Motor neuron (in vitro differentiated cells): ENCODE data around the gene DUSP8. TPM values are rescaled to one million over a fixed set of nuclear protein-coding genes. Genes with fewer than 3 reads are reported as not detected.
"Not testable (repeated sequence)": the region's sequence is repeated elsewhere in the genome, so short reads cannot be mapped to it uniquely, and the experiment has no call there.

Experiments
- ATAC-seq, 8 experiments: fragments of 200-7000 bp; cut with Tn5 transposase; replicated peaks in 6 of 8; 2 replicates each; pipeline ENCODE4 v1.8.0; 2021; ENCODE audit warnings: mild to moderate bottlenecking in 8 of 8, moderate library complexity in 8 of 8
- H3K27ac ChIP-seq, 2 donors: fragments of 250-450 bp; sonication (Bioruptor Pico); 2 replicates each; pipeline ENCODE4 v1.9.0; 2021; ENCODE audit warnings: antibody characterized with exemption in 2 of 2, mild to moderate bottlenecking in 2 of 2, moderate library complexity in 1 of 2
- H3K4me1 ChIP-seq, 2 donors: fragments of 250-450 bp; sonication (Bioruptor Pico); replicated peaks in 1 of 2; 2 replicates each; pipeline ENCODE4 v1.6.1; 2021; ENCODE audit warnings: antibody characterized with exemption in 2 of 2, mild to moderate bottlenecking in 2 of 2, moderate library complexity in 1 of 2
- H3K4me3 ChIP-seq, 5 donors: fragments of 250-450 bp; sonication (Bioruptor Pico); 2 replicates each; pipeline ENCODE4 v1.9.0; 2021; ENCODE audit warnings: antibody characterized with exemption in 5 of 5, mild to moderate bottlenecking in 5 of 5, moderate library complexity in 4 of 5
- WGBS, 10 experiments: fragments of 450-650 bp; shearing (Covaris generic); methylation state at CpG; one replicate each; pipeline ENCODE4 v1.0.0; 2022; 5-methylcytosine and 5-hydroxymethylcytosine counted together
- in situ Hi-C, 9 experiments: fragments of 400-800 bp; cut with MboI; loops; one replicate each; pipeline ENCODE4 v1.15.0; 2021; ENCODE audit warnings: low sequenced_read_pairs in 9 of 9, low pct_unique_long_range_greater_than_20kb in 2 of 9; ENCODE audit not compliant: unreplicated experiment in 9 of 9
- total RNA-seq, 8 experiments: library from RNA; unstranded; fragments of 300-600 nt; gene quantifications; 2 replicates each; pipeline versions ENCODE4 v1.2.3 to v1.2.4, GENCODE V29; 2022

DUSP8 gene
- total RNA-seq, 8 experiments from 2014 or later, result 0.87 to 17.2 (median 7.9) TPM

DNA sequence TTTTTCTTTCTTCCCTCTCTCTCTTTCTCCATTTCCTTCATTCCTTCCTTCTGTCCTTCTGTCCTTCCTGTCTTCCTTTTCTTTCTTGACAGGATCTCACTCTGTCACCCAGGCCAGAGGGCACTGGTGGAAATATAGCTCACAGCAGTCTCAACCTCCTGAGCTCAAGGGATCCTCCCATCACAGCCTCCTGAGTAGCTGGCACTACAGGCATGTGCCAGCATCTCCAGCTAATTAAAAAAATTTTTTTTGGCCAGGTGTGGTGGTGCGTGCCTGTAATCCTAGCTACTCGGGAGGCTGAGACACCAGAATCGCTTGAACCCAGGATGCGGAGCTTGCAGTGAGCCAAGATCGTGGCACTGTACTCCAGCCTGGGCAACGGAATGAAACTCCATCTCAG, 4.8 kb upstream of the DUSP8 start:
- WGBS, 10 experiments, result 17 to 100% (median 78%) methylated on average over 1 to 6 of the region's 6 CpGs; no CpG with 5 or more reads in 2 of the 10 experiments
- in situ Hi-C loops, result no loop called here

DNA sequence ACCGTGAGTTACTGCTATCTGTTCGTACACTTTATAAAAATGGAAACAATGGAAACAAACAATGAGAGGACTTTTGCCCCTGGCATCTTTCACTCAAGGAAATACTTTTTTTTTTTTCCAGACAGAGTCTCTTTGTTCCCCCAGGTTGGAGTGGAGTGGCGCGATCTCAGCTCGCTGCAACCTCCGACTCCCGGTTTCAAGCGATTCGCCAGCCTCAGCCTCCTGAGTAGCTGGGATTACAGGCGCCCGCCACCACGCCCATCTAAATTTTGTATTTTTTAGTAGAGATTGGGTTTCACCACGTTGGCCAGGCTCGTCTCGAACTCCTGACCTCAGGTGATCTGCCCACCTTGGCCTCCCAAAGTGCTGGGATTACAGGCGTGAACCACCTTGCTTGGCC, 3.7 kb upstream of the DUSP8 start:
- H3K4me1 ChIP-seq, in situ Hi-C loops, H3K27ac ChIP-seq, ATAC-seq, H3K4me3 ChIP-seq: not testable (repeated sequence)
- WGBS, 10 experiments, result 58 to 94% (median 82%) methylated on average over 1 to 15 of the region's 16 CpGs; no CpG with 5 or more reads in 2 of the 10 experiments

More for the DNA sequence above, 4.8 kb upstream of the DUSP8 start:
- Histone ChIP-seq H3K27ac (no peak overlapping the region), H3K4me1 (peaks cover 0 to 3% of the 10 kb centered on the region in 2 donors), H3K4me3 (no peak overlapping the region)
- no peak for ATAC-seq

DNA sequence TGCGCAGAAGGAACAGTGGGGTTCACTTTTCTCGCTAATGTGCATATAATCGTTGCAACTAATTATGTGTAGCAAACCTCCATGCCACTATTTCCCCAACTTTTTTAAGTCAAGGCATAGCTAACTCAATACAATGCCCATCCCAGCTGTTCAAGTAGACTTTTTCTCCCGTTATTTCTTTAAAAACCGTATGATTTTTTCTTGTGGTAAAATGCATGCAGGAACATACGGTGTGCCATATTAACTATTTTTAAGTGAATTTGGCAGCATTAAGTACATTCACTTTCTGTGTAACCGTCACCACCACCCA, 2.8 kb upstream of the DUSP8 start:
- H3K4me1 ChIP-seq, result peaks cover 8 to 11% of the 10 kb centered on the region in 2 donors
- no peak for ATAC-seq
- WGBS, 10 experiments, result 0 to 32% (median 9%) methylated on average over 2 to 7 of the region's 7 CpGs; no CpG with 5 or more reads in 3 of the 10 experiments
- in situ Hi-C loops, result no loop called here
- no peak overlapping the region for H3K27ac ChIP-seq
- peak overlapping the region; percentile 54 to 95 (median 73) for H3K4me3 ChIP-seq

DNA sequence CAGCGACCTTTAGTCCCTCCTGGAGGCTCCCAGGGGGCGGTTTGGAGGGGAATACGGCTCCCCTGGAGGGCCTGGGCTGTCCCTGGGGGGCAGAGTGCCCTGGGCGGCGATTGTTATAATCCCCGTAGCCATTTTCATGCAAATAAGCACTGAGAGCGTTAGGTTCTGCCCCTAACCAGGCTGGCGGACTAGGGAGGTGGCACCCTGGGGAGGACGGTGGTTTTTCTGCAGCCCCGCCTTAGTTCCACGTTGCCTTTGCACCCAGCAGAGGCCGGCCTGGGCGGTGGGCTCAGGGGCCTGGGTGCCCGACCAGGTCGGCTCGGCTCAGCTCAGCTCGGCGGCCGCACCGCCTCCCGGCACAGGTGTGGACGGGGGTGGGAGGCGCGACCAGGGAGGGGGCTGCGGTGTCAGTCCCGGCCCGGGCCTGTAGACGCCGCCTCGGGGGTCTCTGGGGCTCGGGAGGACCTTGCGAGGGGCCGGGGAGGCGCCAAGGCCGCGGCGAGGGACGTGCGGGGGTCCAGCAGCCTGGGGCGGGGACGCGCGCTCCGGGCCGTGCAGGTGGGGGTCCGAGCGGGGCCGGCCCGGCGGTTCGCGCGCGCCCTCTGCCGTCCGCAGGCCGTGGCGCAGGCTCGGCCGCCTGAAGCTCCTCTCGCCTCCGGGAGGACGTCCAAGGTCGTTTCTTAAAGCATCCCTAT, 2.3 kb upstream of the DUSP8 start:
- 0 to 3% (median 1%) methylated on average over 3 to 7 of the region's 64 CpGs; no CpG with 5 or more reads in 6 of the 10 experiments for WGBS, 10 experiments
- H3K4me3 ChIP-seq, result peak overlapping the region; percentile 54 to 95 (median 73)
- peaks cover 12 to 14% of the 10 kb centered on the region in 2 donors for H3K4me1 ChIP-seq
- H3K27ac ChIP-seq, result peak overlapping the region; percentile 83 to 91
- in situ Hi-C loops, result no loop called here
- ATAC-seq, result peak; percentile 23 to 58 (median 54)

DNA sequence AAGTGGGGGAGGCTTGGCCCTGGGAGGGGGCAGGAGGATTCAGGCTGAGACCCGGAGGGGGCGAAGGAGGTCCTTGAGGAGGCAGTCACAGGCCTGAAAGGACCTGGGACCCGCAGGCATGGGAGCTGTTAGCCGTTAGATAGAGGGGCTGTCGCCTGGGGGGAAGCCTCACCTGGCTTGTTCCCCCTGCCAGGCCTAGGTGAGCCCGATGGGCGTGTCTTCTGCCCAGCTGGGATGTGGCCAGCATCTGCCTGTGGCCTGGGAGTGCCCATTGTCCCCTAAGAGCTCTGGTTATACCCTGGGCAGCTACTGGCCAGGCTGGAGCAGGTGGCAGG, 1.8 kb upstream of the DUSP8 start:
- H3K4me3 ChIP-seq, result peak overlapping the region; percentile 54 to 95 (median 73)
- WGBS, 10 experiments, result no CpG with 5 or more reads among the region's 7 CpGs

DNA sequence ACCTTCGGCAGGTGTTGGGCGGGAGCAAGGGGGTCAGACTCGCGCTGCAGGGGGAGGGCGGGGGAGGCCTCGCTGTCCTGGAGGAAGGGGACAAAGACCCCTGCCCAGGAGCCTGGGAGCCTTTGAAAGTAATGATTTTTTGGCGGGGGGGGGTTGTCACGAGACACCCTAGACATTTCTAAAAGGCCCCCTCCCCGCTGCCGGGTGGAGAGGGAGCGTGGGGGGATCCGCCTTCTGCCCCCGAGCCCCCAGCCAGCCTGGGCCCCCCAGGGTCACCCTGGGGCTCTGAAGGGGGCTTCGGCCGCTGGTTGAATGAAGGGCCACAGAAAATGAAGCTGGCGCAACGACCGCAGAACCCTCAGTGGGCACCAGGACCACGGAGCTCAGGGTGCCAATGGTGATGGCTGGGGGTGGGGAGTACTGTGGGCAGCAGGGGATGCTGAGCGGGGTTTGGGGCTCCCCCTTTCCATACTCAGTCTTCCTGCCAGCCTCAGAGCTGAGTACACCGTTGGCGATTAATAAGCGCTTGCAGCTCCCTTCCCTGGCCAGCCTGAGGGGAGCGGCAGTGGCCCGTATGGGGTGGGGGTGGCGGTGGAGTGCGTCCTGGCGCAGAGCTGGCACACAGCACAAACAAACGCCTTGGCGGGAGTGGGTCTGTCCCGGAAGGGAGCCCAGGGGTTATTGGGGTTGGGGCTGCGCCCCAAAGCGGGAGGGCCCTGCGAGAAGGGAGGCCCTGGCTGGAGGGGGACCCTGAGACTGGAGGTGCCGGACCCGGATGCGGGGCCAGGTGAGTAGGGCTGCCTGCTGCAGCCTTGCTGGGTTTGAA, 1.2 kb upstream of the DUSP8 start:
- H3K4me3 ChIP-seq, result peak overlapping the region; percentile 54 to 95 (median 73)
- ATAC-seq, result peak in 3 of 8 experiments; percentile 0 to 3 (median 2)
- in situ Hi-C loops, result no loop called here
- H3K4me1 ChIP-seq, result peaks cover 22 to 24% of the 10 kb centered on the region in 2 donors
- peak overlapping the region; percentile 83 to 91 for H3K27ac ChIP-seq
- WGBS, 10 experiments, result 0% methylated on average over 1 of the region's 37 CpGs; no CpG with 5 or more reads in 9 of the 10 experiments

More for the DNA sequence above, 1.8 kb upstream of the DUSP8 start:
- in situ Hi-C loops, result no loop called here
- Histone ChIP-seq H3K4me1 (peaks cover 16 to 18% of the 10 kb centered on the region in 2 donors), H3K27ac (peak overlapping the region; percentile 83 to 91)
- peak in 6 of 8 experiments; percentile 2 to 26 (median 14) for ATAC-seq

DNA sequence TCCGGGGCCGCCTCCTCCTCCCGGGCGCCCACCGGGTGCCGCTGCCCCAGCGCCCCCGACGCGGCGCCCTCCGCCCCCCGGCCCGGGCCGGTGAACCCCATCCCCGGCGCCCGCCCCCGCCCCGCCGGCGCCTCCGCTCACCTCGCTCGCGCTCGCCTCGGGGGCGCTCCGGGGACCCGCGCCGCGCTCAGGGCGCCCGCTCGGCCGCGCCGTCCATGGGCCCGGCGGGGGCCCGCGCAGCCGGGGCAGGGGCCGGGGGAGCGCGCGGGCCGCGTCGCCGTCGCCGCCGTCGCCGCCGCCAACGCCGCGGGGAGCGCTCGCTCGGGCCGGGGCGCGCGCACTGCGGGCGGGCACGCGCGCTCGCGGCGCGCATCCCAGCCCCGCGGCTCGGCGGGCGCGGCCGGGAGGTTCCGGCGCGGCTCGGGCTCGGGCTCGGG, 293 bp downstream of the DUSP8 start:
- no CpG with 5 or more reads among the region's 91 CpGs for WGBS, 10 experiments
- Histone ChIP-seq H3K27ac (peak overlapping the region; percentile 83 to 91), H3K4me3 (peak overlapping the region; percentile 54 to 95 (median 73)), H3K4me1 (peaks cover 37 to 39% of the 10 kb centered on the region in 2 donors)
- no peak for ATAC-seq
- in situ Hi-C loops, result no loop called here

DNA sequence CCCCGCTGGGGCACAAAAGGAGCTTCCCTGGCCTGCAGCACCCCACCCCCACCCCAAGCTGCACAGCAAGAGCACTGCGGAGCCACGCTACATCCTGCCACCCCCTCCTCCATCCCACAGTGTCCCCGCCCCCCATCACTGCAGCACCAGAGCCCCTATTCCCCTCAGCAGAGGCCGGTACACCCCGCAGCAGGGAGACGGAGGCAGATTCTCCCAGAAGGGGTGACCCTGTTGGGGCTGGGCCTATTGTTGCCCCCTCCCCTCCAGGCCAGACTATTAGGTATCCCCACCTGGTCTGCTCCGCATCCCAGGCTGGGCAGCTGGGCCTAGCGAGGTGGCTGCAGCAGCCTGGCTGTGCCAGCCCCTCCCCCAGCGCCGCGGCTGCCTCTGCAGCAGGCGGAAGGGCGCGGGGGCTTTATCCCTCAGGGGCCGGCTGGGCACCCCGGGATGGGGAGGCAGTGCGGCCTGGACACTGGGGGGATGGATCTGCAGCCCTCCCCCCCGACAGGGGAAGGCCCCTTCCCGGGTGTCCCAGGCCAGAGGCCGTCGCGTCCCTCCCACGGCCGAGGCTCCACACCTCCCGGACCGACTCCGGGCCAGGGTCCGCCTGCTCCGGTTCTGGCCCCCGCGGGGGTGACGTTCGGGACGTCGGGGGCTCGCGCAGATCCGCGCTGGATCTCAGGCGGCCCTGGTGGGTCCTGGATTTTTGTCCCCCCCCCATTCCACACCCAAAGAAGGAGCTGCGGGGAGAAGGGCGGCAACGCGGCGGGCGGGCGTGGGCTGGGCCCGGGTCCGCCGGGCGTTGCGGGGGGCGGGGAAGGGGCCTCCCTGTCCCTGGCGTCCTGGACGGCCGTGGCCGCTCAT, 943 bp downstream of the DUSP8 start:
- WGBS, 10 experiments, result no CpG with 5 or more reads among the region's 58 CpGs
- H3K4me3 ChIP-seq, result peak overlapping the region; percentile 54 to 95 (median 73)
- peaks cover 40 to 45% of the 10 kb centered on the region in 2 donors for H3K4me1 ChIP-seq
- in situ Hi-C loops, result no loop called here
- ATAC-seq, result peak in 4 of 8 experiments; percentile 4 to 6 (median 6)
- H3K27ac ChIP-seq, result peak overlapping the region; percentile 83 to 91

DNA sequence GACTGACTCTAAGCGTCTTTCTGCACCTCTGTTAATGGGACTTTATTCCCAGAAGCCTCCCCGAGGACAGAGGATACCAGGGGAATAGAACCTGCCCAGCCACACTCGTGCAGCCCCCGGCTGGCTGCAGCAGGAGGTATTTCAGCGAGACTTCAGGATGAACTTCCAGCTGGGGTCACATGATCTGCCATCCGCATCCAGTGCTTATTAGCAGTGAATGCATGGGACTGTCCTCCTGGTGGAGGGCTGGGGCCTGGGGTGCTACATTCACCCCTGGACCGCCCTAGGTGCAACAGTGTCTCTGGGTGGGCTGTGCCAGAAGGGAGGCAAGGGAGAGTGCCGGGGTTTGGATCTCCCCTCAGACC, 1.6 kb downstream of the DUSP8 start:
- no peak for ATAC-seq
- in situ Hi-C loops, result no loop called here
- WGBS, 10 experiments, result 10 to 90% (median 40%) methylated on average over 1 to 2 of the region's 8 CpGs; no CpG with 5 or more reads in 7 of the 10 experiments
- Histone ChIP-seq H3K4me3 (peak overlapping the region; percentile 54 to 95 (median 73)), H3K4me1 (peaks cover 43 to 45% of the 10 kb centered on the region in 2 donors), H3K27ac (peak overlapping the region in 1 of 2 donors; percentile 91)

DNA sequence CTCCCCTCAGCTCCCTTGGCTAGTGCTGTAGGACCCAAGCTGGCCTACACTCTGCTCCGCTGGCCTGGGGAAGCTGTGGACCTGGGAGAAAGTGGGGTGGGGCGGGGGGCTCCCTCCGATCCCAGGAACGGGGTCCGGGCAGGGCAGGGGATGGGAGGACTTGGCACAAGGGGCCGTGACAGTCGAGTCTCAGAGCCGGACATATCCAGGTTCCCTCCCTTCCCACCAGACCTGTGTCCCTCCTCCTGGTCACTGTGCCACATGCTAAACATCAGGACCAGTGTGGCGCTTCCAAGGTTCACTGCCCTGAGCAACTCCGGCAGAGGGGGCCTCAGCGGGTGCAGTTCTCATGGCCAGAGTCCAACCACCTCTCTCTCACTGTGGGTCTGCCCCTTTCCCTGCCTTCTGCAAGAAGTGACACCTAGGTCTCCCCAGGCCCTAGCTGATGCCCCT, 2.0 kb downstream of the DUSP8 start:
- Histone ChIP-seq H3K4me3 (peak overlapping the region; percentile 54 to 95 (median 73)), H3K27ac (no peak overlapping the region), H3K4me1 (peaks cover 46 to 48% of the 10 kb centered on the region in 2 donors)

DNA sequence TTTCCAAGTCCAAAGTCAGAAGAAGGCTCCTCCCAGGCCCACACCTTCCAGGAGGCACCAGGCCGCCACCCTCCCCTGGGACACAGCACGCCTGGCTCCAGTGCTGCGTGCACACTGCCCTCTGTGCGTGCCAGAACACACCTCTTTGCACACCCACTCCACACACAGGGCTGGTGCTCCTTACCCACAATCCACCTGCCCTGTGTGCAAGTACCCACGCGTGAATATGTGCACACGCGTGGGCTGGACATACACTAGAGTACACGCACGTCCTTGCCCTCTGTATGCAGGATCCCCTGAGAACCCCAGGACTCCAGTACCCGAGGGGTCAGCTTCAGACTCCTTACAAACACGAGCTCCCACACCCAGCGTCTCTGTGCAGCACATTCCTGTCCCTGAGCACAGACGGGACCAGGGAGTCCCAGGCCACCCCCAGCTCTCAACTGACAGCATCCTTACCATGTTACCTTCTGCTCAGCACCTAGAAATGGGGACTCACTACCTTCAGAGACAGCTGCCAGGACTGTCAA, 2.8 kb downstream of the DUSP8 start:
- Histone ChIP-seq H3K4me3 (peak overlapping the region in 2 of 5 donors; percentile 17 to 76), H3K4me1 (peaks cover 53% of the 10 kb centered on the region in 2 donors), H3K27ac (no peak overlapping the region)
- 0 to 80% (median 58%) methylated on average over 1 to 3 of the region's 14 CpGs; no CpG with 5 or more reads in 6 of the 10 experiments for WGBS, 10 experiments
- ATAC-seq, result no peak
- in situ Hi-C loops, result no loop called here

More for the DNA sequence above, 2.0 kb downstream of the DUSP8 start:
- in situ Hi-C loops, result no loop called here
- WGBS, 10 experiments, result 37 to 100% methylated on average over 1 to 3 of the region's 11 CpGs; no CpG with 5 or more reads in 8 of the 10 experiments
- ATAC-seq, result no peak

DNA sequence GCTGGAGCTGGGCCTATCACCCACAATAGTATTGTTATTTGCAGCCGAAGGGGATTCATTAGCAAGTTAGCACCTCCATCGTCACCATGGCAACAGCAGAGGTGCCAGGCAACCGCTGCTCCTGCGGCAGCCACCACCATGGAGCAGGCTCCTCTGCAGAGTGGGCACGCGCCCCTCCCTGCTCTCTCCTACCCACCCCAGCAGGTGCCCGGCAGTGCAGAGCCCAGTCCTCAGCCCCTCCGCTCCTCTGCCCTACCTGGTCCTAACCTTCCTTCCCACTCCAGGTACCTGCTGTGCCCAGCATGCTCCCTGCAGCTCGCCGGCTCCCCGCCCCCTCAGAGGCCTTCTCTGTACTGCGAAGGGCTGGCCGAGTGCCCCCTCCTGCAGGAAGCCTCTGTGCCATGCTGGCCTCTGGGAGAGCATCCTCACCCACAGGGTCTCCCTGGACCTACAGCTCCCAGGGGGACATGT, 3.6 kb downstream of the DUSP8 start:
- Histone ChIP-seq H3K4me3 (peak overlapping the region in 3 of 5 donors; percentile 5 to 17 (median 14)), H3K4me1 (peaks cover 61 to 62% of the 10 kb centered on the region in 2 donors), H3K27ac (no peak overlapping the region)
- WGBS, 10 experiments, result no CpG with 5 or more reads among the region's 13 CpGs
- in situ Hi-C loops, result no loop called here
- peak in 3 of 8 experiments; percentile 9 to 32 (median 9) for ATAC-seq
